CD4-positive, alpha-beta T cell (primary cell): ENCODE results near the gene PSMA7. TPM values are rescaled to one million over a fixed set of nuclear protein-coding genes. Genes with fewer than 3 reads are reported as not detected.

ENCODE experiments used
- ATAC-seq: fragments of 200-7000 bp; cut with Tn5 transposase; one replicate; pipeline ENCODE4 v1.10.0; 2022; ENCODE audit warnings: mild to moderate bottlenecking; ENCODE audit not compliant: poor library complexity
- CTCF ChIA-PET: fragments of 350-600 bp; sonication (Branson Sonifier 250); formaldehyde crosslinking; loops from one replicate; lab custom pipeline; 2021; ENCODE audit warnings: antibody characterized with exemption, inconsistent platforms; lab: Charles Lee
- POLR2A ChIA-PET: fragments of 350-600 bp; sonication (Branson Sonifier 250); formaldehyde crosslinking; loops from one replicate; lab custom pipeline; 2021; ENCODE audit warnings: antibody characterized with exemption, inconsistent platforms; lab: Charles Lee
- DNase-seq, 14 experiments: peaks; one replicate each; pipeline ENCODE4 v3.0.0-alpha.2; 2013 to 2020; ENCODE audit warnings: mixed read lengths in 2 of 14
- H3K27ac ChIP-seq, 2 donors: one replicate each; pipeline versions ENCODE4 v1.5.1 to v1.7.0; 2013; ENCODE audit warnings: low read length in 2 of 2, low read depth in 1 of 2, mild to moderate bottlenecking in 1 of 2
- H3K27me3 ChIP-seq, 2 experiments: 1 replicate in 1 of 2; 2 replicates in 1 of 2; pipeline versions ENCODE4 v1.6.1 to v1.7.0; 2013; ENCODE audit warnings: low read length in 2 of 2, control low read depth in 1 of 2, mild to moderate bottlenecking in 1 of 2, moderate library complexity in 1 of 2; ENCODE audit not compliant: insufficient read depth in 2 of 2, control insufficient read depth in 1 of 2
- H3K36me3 ChIP-seq: one replicate; pipeline ENCODE4 v1.6.1; 2013; ENCODE audit warnings: low read length, control low read depth; ENCODE audit not compliant: insufficient read depth
- H3K4me1 ChIP-seq: one replicate; pipeline ENCODE4 v1.6.1; 2013; ENCODE audit warnings: low read length, control low read depth; ENCODE audit not compliant: insufficient read depth
- H3K4me3 ChIP-seq: one replicate; pipeline ENCODE4 v1.5.1; 2013; ENCODE audit warnings: mild to moderate bottlenecking, low read length, moderate library complexity
- H3K9me3 ChIP-seq, 2 experiments: 1 replicate in 1 of 2; 2 replicates in 1 of 2; pipeline versions ENCODE4 v1.6.1 to v1.7.0; 2013; ENCODE audit warnings: low read length in 2 of 2, mild to moderate bottlenecking in 2 of 2, control low read depth in 1 of 2, moderate library complexity in 1 of 2; ENCODE audit not compliant: control insufficient read depth in 1 of 2, insufficient read depth in 1 of 2
- H3K27ac Mint-ChIP-seq: one replicate; pipeline ENCODE4 v1.8.0; 2020; ENCODE audit warnings: mixed read lengths
- H3K27me3 Mint-ChIP-seq: one replicate; pipeline ENCODE4 v1.8.0; 2021; ENCODE audit warnings: mixed read lengths
- H3K36me3 Mint-ChIP-seq: one replicate; pipeline ENCODE4 v1.8.0; 2021; ENCODE audit warnings: low read depth, mixed read lengths
- H3K4me1 Mint-ChIP-seq: one replicate; pipeline ENCODE4 v1.8.0; 2021; ENCODE audit warnings: low read depth, mixed read lengths
- H3K4me3 Mint-ChIP-seq: one replicate; pipeline ENCODE4 v1.8.0; 2020; ENCODE audit warnings: mild to moderate bottlenecking, mixed read lengths
- H3K9me3 Mint-ChIP-seq: one replicate; pipeline ENCODE4 v1.8.0; 2020; ENCODE audit warnings: mixed read lengths
- CTCF ChIP-seq: fragments of 200-600 bp; IDR thresholded peaks from one replicate; pipeline ENCODE4 v1.8.0; 2022; ENCODE audit warnings: antibody characterized with exemption, mild to moderate bottlenecking
- intact Hi-C, 2 experiments: fragments of 100-400 bp; cut with DNase I in 1 of 2; cut with micrococcal nuclease in 1 of 2; formaldehyde crosslinking; loops; one replicate each; pipeline versions ENCODE4 v1.15.1 to v1.9.0; 2023 to 2025; cut with DNase I, micrococcal nuclease
- total RNA-seq, 174 experiments: library from RNA in 2 of 174; stranded (reverse) in 2 of 174; gene quantifications; one replicate each; pipeline ENCODE4 v1.2.3 and lab custom pipeline; 2021 to 2026

The PSMA7 gene
- total RNA-seq, 2 experiments from 2014 or later: 150 to 158 TPM

GRCh38 chr20:62141397-62142251 is 1.6 kb downstream of the PSMA7 start:
- H3K4me3 ChIP-seq: peak overlapping the region; percentile 49
- Mint-ChIP-seq H3K36me3 (peaks cover 66% of the 10 kb centered on the region), H3K27ac (peak overlapping the region; percentile 96), H3K27me3 (no peaks in the 10 kb centered on the region), H3K9me3 (no peaks in the 10 kb centered on the region), H3K4me3 (peak overlapping the region; percentile 95), H3K4me1 (peaks cover 66% of the 10 kb centered on the region)
- intact Hi-C loops: loop anchor here (1.0 to 5.0 kb wide), 3 partner anchors 17 to 245 kb away; partner anchors contain the start of genes MTG2 (in 1 of the 2) and RPS21 (in 1 of the 2)
- peak in 6 of 14 experiments; percentile 10 to 58 (median 38) for DNase-seq
- TF ChIP-seq CTCF: peak; percentile 27
- peaks cover 47% of the 10 kb centered on the region for H3K4me1 ChIP-seq
- no peaks in the 10 kb centered on the region for H3K9me3 ChIP-seq
- CTCF ChIA-PET: interaction anchor here (1.0 to 1.8 kb wide), 4 partner anchors 18 to 131 kb away, joined by 3 to 8 read pairs (median 4); no protein-coding TSS in a partner anchor
- POLR2A ChIA-PET: interaction anchor here (0.8 to 6.5 kb wide), 5 partner anchors 18 to 131 kb away, joined by 4 to 78 read pairs (median 7); partner anchors contain the start of genes LSM14B, MTG2 and TAF4
- peak; percentile 15 for ATAC-seq
- peak overlapping the region; percentile 35 to 50 for H3K27ac ChIP-seq
- H3K27me3 ChIP-seq: no peaks in the 10 kb centered on the region
- H3K36me3 ChIP-seq: peaks cover 39% of the 10 kb centered on the region

GRCh38 chr20:62141043-62141396 is 2.2 kb downstream of the PSMA7 start:
- intact Hi-C loops: loop anchor here in 1 of 2 experiments (5.0 kb wide), 1 partner anchor 41 kb away; the partner anchor contains the start of gene MTG2
- Histone ChIP-seq H3K36me3 (peaks cover 45% of the 10 kb centered on the region), H3K9me3 (no peaks in the 10 kb centered on the region), H3K27me3 (no peaks in the 10 kb centered on the region), H3K27ac (peak overlapping the region; percentile 35 to 50), H3K4me1 (peaks cover 42% of the 10 kb centered on the region), H3K4me3 (no peak overlapping the region)
- peak overlapping the region; percentile 95 for H3K4me3 Mint-ChIP-seq
- POLR2A ChIA-PET: interaction anchor here (0.8 to 6.5 kb wide), 5 partner anchors 18 to 130 kb away, joined by 4 to 78 read pairs (median 7); partner anchors contain the start of genes LSM14B, MTG2 and TAF4
- ATAC-seq (no peak), DNase-seq (no peak)
- H3K4me1 Mint-ChIP-seq: peaks cover 68% of the 10 kb centered on the region
- no peaks in the 10 kb centered on the region for H3K9me3 Mint-ChIP-seq
- no peaks in the 10 kb centered on the region for H3K27me3 Mint-ChIP-seq
- TF ChIP-seq CTCF: no peak
- peaks cover 72% of the 10 kb centered on the region for H3K36me3 Mint-ChIP-seq
- peak overlapping the region; percentile 96 for H3K27ac Mint-ChIP-seq
- CTCF ChIA-PET: interaction anchor here (1.3 to 1.8 kb wide), 2 partner anchors 17 to 130 kb away, joined by 4 to 8 read pairs; no protein-coding TSS in a partner anchor

- Mint-ChIP-seq H3K27me3 (no peaks in the 10 kb centered on the region), H3K9me3 (no peaks in the 10 kb centered on the region), H3K4me3 (peak overlapping the region; percentile 25), H3K4me1 (peaks cover 54% of the 10 kb centered on the region), H3K27ac (peak overlapping the region; percentile 96), H3K36me3 (peaks cover 81% of the 10 kb centered on the region)
- ATAC-seq: no peak
- no peak for TF ChIP-seq CTCF
- no peaks in the 10 kb centered on the region for H3K27me3 ChIP-seq
- no peaks in the 10 kb centered on the region for H3K9me3 ChIP-seq
- ChIA-PET POLR2A (interaction anchor here (1.2 to 6.5 kb wide), 2 partner anchors 19 to 129 kb away, joined by 4 to 78 read pairs; partner anchors contain the start of gene LSM14B), CTCF (no interaction called here)
- intact Hi-C loops: loop anchor here in 1 of 2 experiments (5.0 kb wide), 2 partner anchors 43 to 72 kb away; partner anchors contain the start of genes MTG2 and TAF4
- peaks cover 30% of the 10 kb centered on the region for H3K4me1 ChIP-seq
- peaks cover 59% of the 10 kb centered on the region for H3K36me3 ChIP-seq
- DNase-seq: no peak
- no peak overlapping the region for H3K4me3 ChIP-seq
- H3K27ac ChIP-seq: no peak overlapping the region
Measured at GRCh38 chr20:62139636-62140035, 3.6 kb downstream of the PSMA7 start.
